ENCODE results near the gene MED25. TPM values are rescaled to one million over a fixed set of nuclear protein-coding genes. Genes with fewer than 3 reads are reported as not detected.

The MED25 gene
- total and polyA plus RNA-seq, 2 of the 4 experiments (the other 2 are of a cell fraction): 4.7 to 38.5 TPM

GRCh38 chr19:49844138-49845095 is 26.3 kb downstream of the MED25 start:
- Histone ChIP-seq H3K14ac (replicated peaks; ENCODE audit: low read depth, low read length) (no peak overlapping the region), H3K4me1 (ENCODE audit: control insufficient read depth, insufficient read depth, low read length) (peaks cover 5% of the 10 kb centered on the region), H3K23ac (ENCODE audit: low read depth, low read length) (no peak overlapping the region), H3K9me3 (ENCODE audit: control insufficient read depth, insufficient read depth, low read length) (no peaks in the 10 kb centered on the region), H2AFZ (replicated peaks; ENCODE audit: low read length, poor library complexity) (no peak overlapping the region), H4K91ac (ENCODE audit: insufficient read depth, low read depth, low read length) (no peak overlapping the region), H3K4ac (ENCODE audit: low read depth, low read length) (no peak overlapping the region), H3K56ac (ENCODE audit: extremely low read depth, insufficient read depth, low read length) (no peak overlapping the region), H2BK5ac (ENCODE audit: low read depth, low read length, poor library complexity, severe bottlenecking) (no peak overlapping the region), H3K27me3 (ENCODE audit: control insufficient read depth, insufficient read depth, low read length) (no peaks in the 10 kb centered on the region), H3K27ac (ENCODE audit: insufficient read depth, low read length) (no peak overlapping the region), H2BK120ac (ENCODE audit: low read depth, low read length) (no peak overlapping the region), H3K9me1 (ENCODE audit: insufficient read depth, low read length) (peaks cover 12% of the 10 kb centered on the region), H2BK20ac (ENCODE audit: low read depth, low read length) (no peak overlapping the region), H4K5ac (ENCODE audit: low read depth, low read length) (no peak overlapping the region), H4K8ac (ENCODE audit: low read depth in 2 of 2, low read length in 2 of 2) (no peak overlapping the region), H3K4me3 (ENCODE audit: insufficient read depth, low read depth, low read length) (no peak overlapping the region), H3K79me1 (ENCODE audit: low read depth in 1 of 2, low read length in 2 of 2) (peaks cover 15 to 46% of the 10 kb centered on the region in 2 experiments), H3K4me2 (ENCODE audit: low read depth, low read length) (no peak overlapping the region), H3K36me3 (ENCODE audit: control insufficient read depth, insufficient read depth, low read length) (peaks cover 13% of the 10 kb centered on the region), H2BK15ac (ENCODE audit: low read depth, low read length) (no peak overlapping the region), H2AK5ac (ENCODE audit: low read depth, low read length) (no peak overlapping the region), H4K20me1 (ENCODE audit: insufficient read depth, low read length) (peaks cover 9% of the 10 kb centered on the region; the same call in 1 of the 2 replicates), H3K9ac (ENCODE audit: low read depth, low read length) (no peak overlapping the region), H3K18ac (ENCODE audit: low read depth, low read length) (no peak overlapping the region), H2AK9ac (replicated peaks; ENCODE audit: low read depth, low read length, poor library complexity) (no peak overlapping the region)
- dilution Hi-C loops (cut with HindIII; ENCODE audit: low sequenced_read_pairs, unreplicated experiment) (no loop called here), in situ Hi-C loops (cut with MboI; ENCODE audit: low sequenced_read_pairs) (no loop called here), intact Hi-C loops (cut with micrococcal nuclease) (no loop called here)
- 93% methylated on average over 12 of the region's 18 CpGs; no CpG with 5 or more reads in 1 of the 2 experiments for WGBS, 2 experiments (ENCODE audit: extremely low coverage in 2 of 2, insufficient read length in 1 of 2)
- DNase-seq (no peak), ATAC-seq (ENCODE audit: low read depth) (no peak)
- ChIA-PET CTCF (no interaction called here), POLR2A (ENCODE audit: unreplicated experiment) (no interaction called here)
- BruUV-seq (replicated peaks): no TSS peak
- TF ChIP-seq MAZ (IDR thresholded peaks at IDR 0.05; ENCODE audit: borderline replicate concordance, low read depth, low read length) (no peak), RAD21 (IDR thresholded peaks at IDR 0.05; ENCODE audit: low read length) (no peak)

Data from IMR-90 (cell line).